ENCODE results near the gene SMTN. TPM values are rescaled to one million over a fixed set of nuclear protein-coding genes. Genes with fewer than 3 reads are reported as not detected.

SMTN gene
- total RNA-seq, 2 experiments from 2014 or later = 55.1 to 57.4 TPM

DNA sequence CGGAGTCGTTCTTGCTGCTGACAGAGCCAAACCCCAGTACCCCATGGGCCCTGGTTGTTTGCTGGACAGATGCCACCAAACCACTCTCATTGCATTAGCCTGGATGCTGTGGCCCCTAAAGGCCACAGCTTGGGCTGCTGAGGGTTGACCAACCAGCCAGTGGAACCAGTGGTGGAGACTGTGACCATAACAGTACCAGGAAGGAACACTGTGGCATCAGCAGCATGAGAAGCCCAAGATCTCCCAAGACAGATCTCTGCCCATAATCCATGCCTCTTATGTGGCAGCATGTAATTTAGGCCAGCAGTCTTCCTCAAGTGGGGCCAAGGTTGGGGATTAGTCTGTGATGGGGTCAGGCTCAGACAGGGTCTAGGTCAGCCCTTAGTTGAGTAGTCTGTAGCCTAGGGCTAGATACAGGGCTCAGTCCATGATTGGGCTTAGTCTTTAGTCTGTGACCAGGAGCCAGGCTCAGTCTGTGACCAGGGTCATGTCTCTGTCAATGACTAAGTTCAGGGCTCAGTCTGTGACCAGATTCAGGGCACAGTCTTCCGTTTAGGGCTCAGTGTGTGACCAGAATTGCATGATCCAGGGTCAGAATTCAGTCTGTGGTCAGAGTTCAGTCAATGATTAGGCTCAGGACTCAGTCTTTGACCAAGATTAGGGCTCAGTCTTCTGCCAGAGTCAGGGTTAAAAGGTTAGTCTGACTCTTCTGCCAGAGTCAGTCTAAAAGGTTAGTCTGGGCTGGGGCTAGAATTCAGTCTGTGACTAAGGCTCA lies 37.1 kb downstream of the SMTN start:
- Mint-ChIP-seq H3K27me3 (no peaks in the 10 kb centered on the region), H3K36me3 (no peaks in the 10 kb centered on the region), H3K4me3 (no peak overlapping the region), H3K9me3 (no peaks in the 10 kb centered on the region), H3K4me1 (ENCODE audit: low read depth) (no peaks in the 10 kb centered on the region), H3K27ac (no peak overlapping the region)
- no peak for DNase-seq
- ChIA-PET CTCF (no interaction called here), POLR2A (no interaction called here)
- intact Hi-C loops (cut with micrococcal nuclease) = no loop called here

DNA sequence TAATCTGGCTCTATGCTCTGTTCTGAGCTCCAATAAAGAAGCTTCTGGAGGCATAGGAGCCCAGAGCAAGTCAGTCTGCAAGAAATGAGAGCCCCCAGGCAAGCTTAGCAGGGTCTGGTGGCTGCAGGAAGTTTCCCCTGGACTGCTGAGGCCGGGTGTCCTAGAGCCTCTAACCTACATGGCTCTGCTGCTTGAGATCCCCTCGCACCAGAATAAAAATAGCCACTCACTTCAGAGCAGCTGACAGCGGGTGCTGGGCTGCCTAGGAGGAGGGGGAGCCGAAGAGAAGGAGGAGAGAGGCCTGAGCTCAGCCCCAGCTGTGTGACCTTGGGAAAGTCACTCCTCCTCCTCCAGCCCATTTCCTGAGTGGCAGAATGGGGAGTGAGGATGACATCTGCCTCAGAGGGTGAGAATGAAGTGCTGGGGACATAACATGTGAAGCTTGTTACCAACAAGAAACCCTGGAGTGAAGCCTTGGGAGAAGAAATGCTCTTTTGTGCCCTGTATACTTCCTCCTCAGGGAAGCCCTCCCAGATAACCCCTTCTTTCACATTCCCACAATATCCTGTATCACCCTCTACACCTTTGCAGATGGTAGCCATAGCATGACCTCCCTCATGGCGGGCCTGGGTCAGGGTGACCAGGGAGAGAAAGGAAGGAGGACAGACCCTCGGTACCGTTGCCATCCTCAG lies 38.1 kb downstream of the SMTN start:
- H3K27me3 Mint-ChIP-seq = no peaks in the 10 kb centered on the region
- POLR2A ChIA-PET = interaction anchor here (0.5 kb wide), 1 partner anchor 208 kb away, joined by 3 read pairs; no protein-coding TSS in a partner anchor
- CTCF ChIA-PET = no interaction called here
- H3K9me3 Mint-ChIP-seq = no peaks in the 10 kb centered on the region
- H3K27ac Mint-ChIP-seq = no peak overlapping the region
- no peaks in the 10 kb centered on the region for H3K36me3 Mint-ChIP-seq
- DNase-seq = no peak
- no peak overlapping the region for H3K4me3 Mint-ChIP-seq
- no peaks in the 10 kb centered on the region for H3K4me1 Mint-ChIP-seq (ENCODE audit: low read depth)
- intact Hi-C loops (cut with micrococcal nuclease) = no loop called here

DNA sequence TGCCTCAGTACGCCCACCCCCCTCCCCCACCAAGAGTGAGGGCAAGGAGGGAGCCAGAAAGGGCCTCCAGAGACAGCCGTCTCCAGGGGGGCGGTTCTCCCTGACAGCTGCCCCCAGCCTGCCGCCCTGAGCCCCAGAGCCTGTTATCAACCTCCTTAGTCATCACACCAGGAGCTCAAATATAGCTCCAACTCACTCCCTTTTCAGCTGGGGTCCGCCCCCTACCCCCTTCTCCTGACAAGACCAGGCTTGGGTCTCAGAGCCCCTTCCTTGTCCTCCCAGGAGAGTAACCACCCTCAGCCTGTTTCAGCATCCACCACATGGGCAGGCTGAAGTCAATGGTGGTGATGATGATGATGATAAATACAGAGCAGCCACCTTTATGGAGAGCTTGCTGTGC lies 39.1 kb downstream of the SMTN start:
- POLR2A ChIA-PET = no interaction called here

DNA sequence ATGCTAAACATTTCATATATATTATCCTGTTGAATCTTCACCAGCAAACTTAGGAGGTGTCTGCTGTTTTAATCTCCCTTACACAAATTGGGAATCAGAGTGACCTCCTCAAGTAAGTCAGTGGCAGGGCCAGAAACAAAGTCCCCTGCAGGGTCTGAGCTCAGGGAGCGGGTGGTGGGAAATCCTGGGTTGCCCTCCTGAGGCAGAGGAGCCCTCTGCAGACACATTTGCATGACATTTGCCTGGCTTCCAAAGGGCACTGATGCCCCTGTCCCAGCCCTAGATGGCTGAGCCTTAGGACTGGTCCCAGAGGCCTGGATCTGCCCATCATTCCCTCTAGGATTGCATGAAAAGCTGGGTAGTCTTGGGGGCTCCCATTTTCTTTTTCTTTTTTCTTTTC lies 39.5 kb downstream of the SMTN start:
- DNase-seq = no peak
- no peaks in the 10 kb centered on the region for H3K4me1 Mint-ChIP-seq (ENCODE audit: low read depth)
- H3K27ac Mint-ChIP-seq = no peak overlapping the region
- H3K9me3 Mint-ChIP-seq = no peaks in the 10 kb centered on the region
- H3K36me3 Mint-ChIP-seq = no peaks in the 10 kb centered on the region
- intact Hi-C loops (cut with micrococcal nuclease) = no loop called here
- CTCF ChIA-PET = no interaction called here
- POLR2A ChIA-PET = no interaction called here
- H3K27me3 Mint-ChIP-seq = no peaks in the 10 kb centered on the region
- no peak overlapping the region for H3K4me3 Mint-ChIP-seq

More for the DNA sequence above, 39.1 kb downstream of the SMTN start:
- no peak for DNase-seq
- Mint-ChIP-seq H3K4me1 (ENCODE audit: low read depth) (no peaks in the 10 kb centered on the region), H3K4me3 (no peak overlapping the region), H3K9me3 (no peaks in the 10 kb centered on the region), H3K27ac (no peak overlapping the region), H3K36me3 (no peaks in the 10 kb centered on the region), H3K27me3 (no peaks in the 10 kb centered on the region)
- CTCF ChIA-PET = no interaction called here
- intact Hi-C loops (cut with micrococcal nuclease) = no loop called here

- no peaks in the 10 kb centered on the region for H3K27me3 Mint-ChIP-seq
- H3K4me1 Mint-ChIP-seq (ENCODE audit: low read depth) = no peaks in the 10 kb centered on the region
- H3K36me3 Mint-ChIP-seq = no peaks in the 10 kb centered on the region
- CTCF ChIA-PET = no interaction called here
- H3K9me3 Mint-ChIP-seq = no peaks in the 10 kb centered on the region
- H3K27ac Mint-ChIP-seq = no peak overlapping the region
- POLR2A ChIA-PET = no interaction called here
- no peak overlapping the region for H3K4me3 Mint-ChIP-seq
- DNase-seq = no peak
- intact Hi-C loops (cut with micrococcal nuclease) = no loop called here
These were observed 40.3 kb downstream of the SMTN start for GRCh38 chr22:31121403-31121802.

DNA sequence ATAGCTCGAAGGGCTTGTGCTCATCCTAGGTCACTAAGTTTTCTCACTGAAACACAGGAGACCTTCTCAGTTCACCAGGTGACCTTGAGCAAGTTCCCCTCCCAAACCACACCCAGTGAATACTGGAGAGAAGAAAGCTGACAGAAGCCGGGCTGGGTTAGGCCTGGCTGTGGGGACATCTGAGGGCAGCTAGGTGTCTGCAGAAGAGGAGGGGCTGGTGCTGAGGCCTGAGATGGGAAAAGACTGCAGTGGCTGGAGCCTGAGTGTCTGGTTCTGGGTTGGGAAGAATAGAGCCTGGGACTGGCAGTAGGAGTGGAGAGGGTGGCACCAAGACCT lies 41.0 kb downstream of the SMTN start:
- Mint-ChIP-seq H3K4me3 (no peak overlapping the region), H3K27ac (no peak overlapping the region), H3K4me1 (ENCODE audit: low read depth) (no peaks in the 10 kb centered on the region), H3K36me3 (no peaks in the 10 kb centered on the region), H3K27me3 (no peaks in the 10 kb centered on the region), H3K9me3 (no peaks in the 10 kb centered on the region)
- intact Hi-C loops (cut with micrococcal nuclease) = no loop called here
- POLR2A ChIA-PET = no interaction called here
- CTCF ChIA-PET = no interaction called here
- no peak for DNase-seq

- Mint-ChIP-seq H3K36me3 (no peaks in the 10 kb centered on the region), H3K4me1 (ENCODE audit: low read depth) (no peaks in the 10 kb centered on the region), H3K4me3 (no peak within 1 kb of the TSS), H3K9me3 (no peaks in the 10 kb centered on the region), H3K27ac (no peak within 1 kb of the TSS), H3K27me3 (peaks cover under 1% of the 10 kb centered on the region)
- intact Hi-C loops (cut with micrococcal nuclease) = no loop called here
- DNase-seq = no peak
- ChIA-PET CTCF (no interaction called here), POLR2A (no interaction called here)
These were observed 41.6 kb downstream of the SMTN start, which contains the start of gene INPP5J for GRCh38 chr22:31122532-31123291. TSS of gene INPP5J (plus strand) at chr22:31122966. CDS start at chr22:31123015, 49 bp downstream.

DNA sequence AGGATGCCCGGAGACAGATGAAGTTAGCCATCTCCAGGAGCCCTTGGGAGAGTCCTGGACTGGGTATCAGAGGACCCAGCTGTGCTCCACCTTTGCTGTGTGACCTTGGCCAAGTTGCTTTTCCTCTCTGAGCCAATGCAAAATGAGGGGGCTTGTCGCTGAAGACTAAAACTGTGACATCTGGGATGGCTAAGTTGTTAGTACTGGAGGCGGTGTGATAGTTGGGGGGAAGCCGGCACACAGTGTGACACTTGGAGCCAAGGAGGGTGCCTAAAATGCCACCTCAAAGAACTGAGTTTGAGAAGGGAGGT lies 42.1 kb downstream of the SMTN start:
- intact Hi-C loops (cut with micrococcal nuclease) = no loop called here
- no peak overlapping the region for H3K4me3 Mint-ChIP-seq

DNA sequence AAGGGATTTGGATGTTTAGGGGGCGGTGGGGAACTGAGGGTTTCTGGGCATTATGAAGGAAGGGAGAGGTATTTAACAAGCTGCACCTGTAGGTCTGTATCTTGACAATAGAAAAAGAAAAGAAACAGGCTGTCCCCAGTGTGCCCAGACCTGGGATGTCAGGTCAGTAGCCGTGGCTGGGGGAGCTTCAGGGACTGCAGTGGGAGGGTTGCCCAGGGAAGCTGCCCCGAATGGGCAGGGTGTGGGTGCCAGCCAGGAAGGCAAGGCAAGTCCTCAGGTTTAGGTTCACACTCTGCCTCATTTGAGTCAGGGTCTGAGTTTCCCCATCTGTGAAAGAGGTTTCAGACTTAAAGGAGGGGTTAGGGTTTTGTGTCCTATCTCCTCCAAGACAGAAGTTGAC lies 43.2 kb downstream of the SMTN start:
- CTCF ChIA-PET = no interaction called here
- no peaks in the 10 kb centered on the region for H3K4me1 Mint-ChIP-seq (ENCODE audit: low read depth)
- H3K27ac Mint-ChIP-seq = no peak overlapping the region

More for the DNA sequence above, 42.1 kb downstream of the SMTN start:
- no peak overlapping the region for H3K27ac Mint-ChIP-seq
- H3K4me1 Mint-ChIP-seq (ENCODE audit: low read depth) = no peaks in the 10 kb centered on the region
- ChIA-PET CTCF (no interaction called here), POLR2A (no interaction called here)
- peaks cover 3% of the 10 kb centered on the region for H3K27me3 Mint-ChIP-seq
- no peaks in the 10 kb centered on the region for H3K36me3 Mint-ChIP-seq
- H3K9me3 Mint-ChIP-seq = no peaks in the 10 kb centered on the region
- no peak for DNase-seq

DNA sequence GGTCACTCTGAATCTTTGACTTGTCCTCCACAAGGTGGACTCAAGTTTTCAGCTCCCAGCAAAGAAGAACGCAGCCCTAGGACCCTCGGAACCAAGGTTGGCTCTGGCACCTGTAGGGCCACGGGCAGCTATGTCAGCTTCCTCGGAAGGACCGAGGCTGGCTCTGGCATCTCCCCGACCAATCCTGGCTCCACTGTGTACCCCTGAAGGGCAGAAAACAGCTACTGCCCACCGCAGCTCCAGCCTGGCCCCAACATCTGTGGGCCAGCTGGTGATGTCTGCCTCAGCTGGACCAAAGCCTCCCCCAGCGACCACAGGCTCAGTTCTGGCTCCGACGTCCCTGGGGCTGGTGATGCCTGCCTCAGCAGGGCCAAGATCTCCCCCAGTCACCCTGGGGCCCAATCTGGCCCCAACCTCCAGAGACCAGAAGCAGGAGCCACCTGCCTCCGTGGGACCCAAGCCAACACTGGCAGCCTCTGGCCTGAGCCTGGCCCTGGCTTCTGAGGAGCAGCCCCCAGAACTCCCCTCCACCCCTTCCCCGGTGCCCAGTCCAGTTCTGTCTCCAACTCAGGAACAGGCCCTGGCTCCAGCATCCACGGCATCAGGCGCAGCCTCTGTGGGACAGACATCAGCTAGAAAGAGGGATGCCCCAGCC lies 43.8 kb downstream of the SMTN start:
- Mint-ChIP-seq H3K9me3 (no peaks in the 10 kb centered on the region), H3K27me3 (peaks cover 3% of the 10 kb centered on the region), H3K4me1 (ENCODE audit: low read depth) (no peaks in the 10 kb centered on the region), H3K27ac (no peak overlapping the region), H3K4me3 (no peak overlapping the region), H3K36me3 (no peaks in the 10 kb centered on the region)
- POLR2A ChIA-PET = no interaction called here
- intact Hi-C loops (cut with micrococcal nuclease) = no loop called here
- CTCF ChIA-PET = no interaction called here
- no peak for DNase-seq

More for the DNA sequence above, 43.2 kb downstream of the SMTN start:
- POLR2A ChIA-PET = no interaction called here
- DNase-seq = no peak
- Mint-ChIP-seq H3K9me3 (no peaks in the 10 kb centered on the region), H3K36me3 (no peaks in the 10 kb centered on the region), H3K4me3 (no peak overlapping the region), H3K27me3 (peaks cover 3% of the 10 kb centered on the region)
- intact Hi-C loops (cut with micrococcal nuclease) = no loop called here

- intact Hi-C loops (cut with micrococcal nuclease) = no loop called here
- ChIA-PET CTCF (no interaction called here), POLR2A (no interaction called here)
- Mint-ChIP-seq H3K36me3 (no peaks in the 10 kb centered on the region), H3K4me3 (no peak overlapping the region), H3K27ac (no peak overlapping the region), H3K27me3 (peaks cover 3% of the 10 kb centered on the region), H3K9me3 (no peaks in the 10 kb centered on the region), H3K4me1 (ENCODE audit: low read depth) (no peaks in the 10 kb centered on the region)
- no peak for DNase-seq
These were observed 44.5 kb downstream of the SMTN start for GRCh38 chr22:31125521-31126117.

DNA sequence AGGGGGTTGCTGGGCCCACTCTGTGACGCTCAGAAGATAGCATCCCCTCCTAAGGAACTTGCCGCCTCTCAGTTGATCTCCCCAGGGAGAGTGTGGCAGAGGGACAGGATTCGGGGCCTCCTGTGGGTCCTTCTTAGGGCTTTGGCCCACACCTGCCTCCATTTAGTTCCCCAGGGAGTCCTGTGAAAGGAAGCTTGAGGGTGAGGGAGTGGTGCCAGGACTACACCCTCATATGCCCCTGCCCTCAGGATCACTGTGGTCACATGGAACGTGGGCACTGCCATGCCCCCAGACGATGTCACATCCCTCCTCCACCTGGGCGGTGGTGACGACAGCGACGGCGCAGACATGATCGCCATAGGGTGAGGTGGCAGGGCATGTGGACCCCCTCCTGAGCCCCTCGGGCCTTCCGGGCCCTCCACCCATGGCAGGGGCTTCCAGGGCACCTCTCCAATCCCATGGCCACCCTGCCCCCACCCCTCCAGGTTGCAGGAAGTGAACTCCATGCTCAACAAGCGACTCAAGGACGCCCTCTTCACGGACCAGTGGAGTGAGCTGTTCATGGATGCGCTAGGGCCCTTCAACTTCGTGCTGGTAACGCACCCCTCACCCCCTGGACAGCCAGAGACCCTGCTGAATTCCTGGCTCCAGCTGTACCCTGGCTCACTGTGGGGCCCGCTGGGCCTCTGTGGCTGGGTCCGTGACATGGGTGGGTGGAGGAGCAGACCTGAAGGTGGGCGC lies 45.2 kb downstream of the SMTN start:
- POLR2A ChIA-PET = no interaction called here
- no peaks in the 10 kb centered on the region for H3K9me3 Mint-ChIP-seq
- no peaks in the 10 kb centered on the region for H3K36me3 Mint-ChIP-seq
- no peak overlapping the region for H3K27ac Mint-ChIP-seq
- H3K27me3 Mint-ChIP-seq = peaks cover 3% of the 10 kb centered on the region
- no peak overlapping the region for H3K4me3 Mint-ChIP-seq
- no peaks in the 10 kb centered on the region for H3K4me1 Mint-ChIP-seq (ENCODE audit: low read depth)
- CTCF ChIA-PET = no interaction called here
- intact Hi-C loops (cut with micrococcal nuclease) = no loop called here
- no peak for DNase-seq

Measured in activated CD4-positive, alpha-beta memory T cell treated with anti-CD3 and anti-CD28 coated beads for 36 hours (primary cell).